H9 (cell line): Measurements from ENCODE around the gene ENOX1. TPM values are rescaled to one million over a fixed set of nuclear protein-coding genes. Genes with fewer than 3 reads are reported as not detected.

Source experiments
- DNase-seq: peaks from one replicate; pipeline ENCODE4 v3.0.0-alpha.2; 2017
- H2AFZ ChIP-seq: one replicate; pipeline ENCODE4 v1.6.1; 2013; ENCODE audit warnings: mild to moderate bottlenecking, low read length, control low read depth, moderate library complexity
- H2AK5ac ChIP-seq: 2 replicates; pipeline ENCODE4 v1.6.1; 2013; ENCODE audit warnings: low read length, control low read depth, mixed read lengths; ENCODE audit not compliant: insufficient read length
- H2BK120ac ChIP-seq: one replicate; pipeline ENCODE4 v1.6.1; 2013; ENCODE audit warnings: low read depth, mild to moderate bottlenecking, low read length, control low read depth, inconsistent platforms; ENCODE audit not compliant: poor library complexity, severe bottlenecking
- H2BK12ac ChIP-seq: 2 replicates; pipeline ENCODE4 v1.6.1; 2013; ENCODE audit warnings: low read length, control low read depth, mixed read lengths, low read depth; ENCODE audit not compliant: insufficient read length
- H2BK15ac ChIP-seq: 2 replicates; pipeline ENCODE4 v1.6.1; 2013; ENCODE audit warnings: low read depth, low read length, control low read depth
- H2BK20ac ChIP-seq: one replicate; pipeline ENCODE4 v1.6.1; 2013; ENCODE audit warnings: low read depth, mild to moderate bottlenecking, low read length, control low read depth, inconsistent platforms; ENCODE audit not compliant: poor library complexity, severe bottlenecking
- H2BK5ac ChIP-seq: 2 replicates; pipeline ENCODE4 v1.6.1; 2013; ENCODE audit warnings: low read length, control low read depth, mixed read lengths; ENCODE audit not compliant: insufficient read length
- H3K14ac ChIP-seq: 2 replicates; pipeline ENCODE4 v1.6.1; 2013; ENCODE audit warnings: low read length, control low read depth; ENCODE audit not compliant: insufficient read depth
- H3K18ac ChIP-seq: 2 replicates; pipeline ENCODE4 v1.6.1; 2013; ENCODE audit warnings: low read depth, mild to moderate bottlenecking, mixed read lengths, low read length, control low read depth; ENCODE audit not compliant: insufficient read length
- H3K23ac ChIP-seq: 2 replicates; pipeline ENCODE4 v1.6.1; 2013; ENCODE audit warnings: low read length, control low read depth, mixed read lengths, low read depth; ENCODE audit not compliant: insufficient read length
- H3K23me2 ChIP-seq: 2 replicates; pipeline ENCODE4 v1.6.1; 2013; ENCODE audit warnings: low read depth, mild to moderate bottlenecking, mixed read lengths, low read length, control low read depth; ENCODE audit not compliant: insufficient read length, poor library complexity, severe bottlenecking
- H3K27ac ChIP-seq: 2 replicates; pipeline ENCODE4 v1.5.1; 2013; ENCODE audit warnings: low read length, control low read depth, mixed read lengths, low read depth; ENCODE audit not compliant: insufficient read length
- H3K27me3 ChIP-seq: 2 replicates; pipeline ENCODE4 v1.6.1; 2013; ENCODE audit warnings: low read length, control low read depth, inconsistent platforms; ENCODE audit not compliant: insufficient read depth
- H3K4ac ChIP-seq: 2 replicates; pipeline ENCODE4 v1.6.1; 2013; ENCODE audit warnings: low read depth, mild to moderate bottlenecking, control low read depth, inconsistent platforms, low read length, moderate library complexity
- H3K4me1 ChIP-seq: 2 replicates; pipeline ENCODE4 v1.6.1; 2013; ENCODE audit warnings: low read length, control low read depth, inconsistent platforms; ENCODE audit not compliant: insufficient read depth
- H3K4me2 ChIP-seq: 2 replicates; pipeline ENCODE4 v1.6.1; 2013; ENCODE audit warnings: low read length, control low read depth, mixed read lengths; ENCODE audit not compliant: insufficient read length, insufficient read depth
- H3K56ac ChIP-seq: 2 replicates; pipeline ENCODE4 v1.6.1; 2013; ENCODE audit warnings: low read depth, mild to moderate bottlenecking, mixed read lengths, low read length, control low read depth; ENCODE audit not compliant: insufficient read length
- H3K79me1 ChIP-seq: 2 replicates; pipeline ENCODE4 v1.6.1; 2013; ENCODE audit warnings: low read depth, mild to moderate bottlenecking, moderate library complexity, low read length, control low read depth, inconsistent platforms; ENCODE audit not compliant: insufficient read depth, poor library complexity, severe bottlenecking
- H3K79me2 ChIP-seq: 2 replicates; pipeline ENCODE4 v1.6.1; 2013; ENCODE audit warnings: low read length, control low read depth, inconsistent platforms; ENCODE audit not compliant: insufficient read depth
- H3K9ac ChIP-seq: 2 replicates; pipeline ENCODE4 v1.6.1; 2013; ENCODE audit warnings: low read length, control low read depth, mixed read lengths; ENCODE audit not compliant: insufficient read length; ENCODE audit errors: extremely low read depth
- H3K9me3 ChIP-seq: one replicate; pipeline ENCODE4 v1.6.1; 2013; ENCODE audit warnings: low read depth, low read length, inconsistent platforms; ENCODE audit not compliant: control insufficient read depth
- H3T11ph ChIP-seq: one replicate; pipeline ENCODE4 v1.6.1; 2013; ENCODE audit warnings: mild to moderate bottlenecking, low read length, control low read depth, inconsistent platforms
- H4K20me1 ChIP-seq: one replicate; pipeline ENCODE4 v1.6.1; 2013; ENCODE audit not compliant: control insufficient read depth, insufficient read length, insufficient read depth
- H4K5ac ChIP-seq: 2 replicates; pipeline ENCODE4 v1.6.1; 2013; ENCODE audit warnings: low read depth, mild to moderate bottlenecking, mixed read lengths, low read length, control low read depth; ENCODE audit not compliant: insufficient read length
- H4K8ac ChIP-seq: replicated peaks from 2 replicates; pipeline ENCODE4 v1.6.1; 2013; ENCODE audit warnings: low read length, control low read depth, mixed read lengths, low read depth; ENCODE audit not compliant: insufficient read length
- H4K91ac ChIP-seq: 2 replicates; pipeline ENCODE4 v1.6.1; 2013; ENCODE audit warnings: low read depth, mild to moderate bottlenecking, moderate library complexity, mixed read lengths, low read length, control low read depth; ENCODE audit not compliant: insufficient read length
- H3K27ac Mint-ChIP-seq, 3 experiments: 2 replicates in 2 of 3; 3 replicates in 1 of 3; pipeline ENCODE4 v1.8.0; 2020 to 2021; ENCODE audit warnings: mixed read lengths in 3 of 3, mild to moderate bottlenecking in 1 of 3, moderate library complexity in 1 of 3
- H3K27me3 Mint-ChIP-seq: 2 replicates; pipeline ENCODE4 v1.8.0; 2021; ENCODE audit warnings: low read depth, mild to moderate bottlenecking, moderate library complexity, mixed read lengths
- H3K36me3 Mint-ChIP-seq, 3 experiments: 2 replicates in 2 of 3; 3 replicates in 1 of 3; pipeline ENCODE4 v1.8.0; 2020 to 2021; ENCODE audit warnings: low read depth in 3 of 3, mixed read lengths in 3 of 3; ENCODE audit not compliant: insufficient read depth in 1 of 3
- H3K4me1 Mint-ChIP-seq, 2 experiments: 2 replicates each; pipeline ENCODE4 v1.8.0; 2020; ENCODE audit warnings: mixed read lengths in 2 of 2
- H3K4me3 Mint-ChIP-seq, 2 experiments: 2 replicates in 1 of 2; 3 replicates in 1 of 2; pipeline ENCODE4 v1.8.0; 2020 to 2021; ENCODE audit warnings: mild to moderate bottlenecking in 2 of 2, mixed read lengths in 2 of 2, moderate library complexity in 1 of 2
- H3K9me3 Mint-ChIP-seq, 2 experiments: 2 replicates in 1 of 2; 3 replicates in 1 of 2; pipeline ENCODE4 v1.8.0; 2020; ENCODE audit warnings: mild to moderate bottlenecking in 2 of 2, mixed read lengths in 2 of 2, moderate library complexity in 1 of 2
- CTCF ChIP-seq: fragments of 200-600 bp; sonication (generic); conservative IDR thresholded peaks from 3 replicates; pipeline ENCODE4 v1.8.0; 2021; ENCODE audit warnings: antibody characterized with exemption, mild to moderate bottlenecking
- WGBS: extraction: QIAGEN DNeasy Blood & Tissue Kit; methylation state at CpG from one replicate; pipeline ENCODE4 v1.1.7; 2013; ENCODE audit warnings: missing lambda C conversion rate, low lambda C conversion rate, mixed read lengths; ENCODE audit not compliant: insufficient read length; ENCODE audit errors: extremely low coverage; 5-methylcytosine and 5-hydroxymethylcytosine counted together
- total RNA-seq: library from RNA; stranded (reverse); gene quantifications from 2 replicates; pipeline ENCODE4 v1.2.1, GENCODE V29; 2021

ENOX1 gene
- total RNA-seq, 1 experiment from 2014 or later, result 0.24 TPM

- Histone ChIP-seq H2BK5ac (no peak overlapping the region), H3K23me2 (no peaks in the 10 kb centered on the region), H2AK5ac (no peak overlapping the region), H2AFZ (no peak overlapping the region), H3K27ac (no peak overlapping the region), H3K18ac (no peak overlapping the region), H3K9me3 (no peaks in the 10 kb centered on the region), H3K79me2 (no peaks in the 10 kb centered on the region), H3T11ph (no peak overlapping the region), H4K8ac (no peak overlapping the region), H4K5ac (no peak overlapping the region), H3K27me3 (no peaks in the 10 kb centered on the region), H4K91ac (no peak overlapping the region), H2BK12ac (no peak overlapping the region), H4K20me1 (no peaks in the 10 kb centered on the region), H3K14ac (no peak overlapping the region), H3K79me1 (no peaks in the 10 kb centered on the region), H2BK120ac (no peak overlapping the region), H2BK15ac (no peak overlapping the region), H3K23ac (no peak overlapping the region), H3K4me2 (no peak overlapping the region), H3K4ac (no peak overlapping the region), H3K9ac (no peak overlapping the region), H3K56ac (no peak overlapping the region), H3K4me1 (no peaks in the 10 kb centered on the region; the same call in 1 of the 2 replicates), H2BK20ac (no peak overlapping the region)
- Mint-ChIP-seq H3K4me1 (peaks cover 15 to 17% of the 10 kb centered on the region in 2 experiments), H3K27me3 (no peaks in the 10 kb centered on the region), H3K36me3 (no peaks in the 10 kb centered on the region), H3K4me3 (no peak overlapping the region), H3K9me3 (no peaks in the 10 kb centered on the region), H3K27ac (no peak overlapping the region)
- no peak for DNase-seq
- no CpG with 5 or more reads among the region's 1 CpG for WGBS
- no peak for TF ChIP-seq CTCF
Measured at GRCh38 chr13:43758834-43759233, 27.9 kb downstream of the ENOX1 start.
